ENCODE results near the gene MSRB3. TPM values are rescaled to one million over a fixed set of nuclear protein-coding genes. Genes with fewer than 3 reads are reported as not detected.

MSRB3 gene
- total and polyA plus RNA-seq, 2 of the 8 experiments (the other 6 are each of a cell fraction or from before 2014, with no cell fraction given): 0.32 to 1.2 TPM

- TF ChIP-seq, protein P1, sequence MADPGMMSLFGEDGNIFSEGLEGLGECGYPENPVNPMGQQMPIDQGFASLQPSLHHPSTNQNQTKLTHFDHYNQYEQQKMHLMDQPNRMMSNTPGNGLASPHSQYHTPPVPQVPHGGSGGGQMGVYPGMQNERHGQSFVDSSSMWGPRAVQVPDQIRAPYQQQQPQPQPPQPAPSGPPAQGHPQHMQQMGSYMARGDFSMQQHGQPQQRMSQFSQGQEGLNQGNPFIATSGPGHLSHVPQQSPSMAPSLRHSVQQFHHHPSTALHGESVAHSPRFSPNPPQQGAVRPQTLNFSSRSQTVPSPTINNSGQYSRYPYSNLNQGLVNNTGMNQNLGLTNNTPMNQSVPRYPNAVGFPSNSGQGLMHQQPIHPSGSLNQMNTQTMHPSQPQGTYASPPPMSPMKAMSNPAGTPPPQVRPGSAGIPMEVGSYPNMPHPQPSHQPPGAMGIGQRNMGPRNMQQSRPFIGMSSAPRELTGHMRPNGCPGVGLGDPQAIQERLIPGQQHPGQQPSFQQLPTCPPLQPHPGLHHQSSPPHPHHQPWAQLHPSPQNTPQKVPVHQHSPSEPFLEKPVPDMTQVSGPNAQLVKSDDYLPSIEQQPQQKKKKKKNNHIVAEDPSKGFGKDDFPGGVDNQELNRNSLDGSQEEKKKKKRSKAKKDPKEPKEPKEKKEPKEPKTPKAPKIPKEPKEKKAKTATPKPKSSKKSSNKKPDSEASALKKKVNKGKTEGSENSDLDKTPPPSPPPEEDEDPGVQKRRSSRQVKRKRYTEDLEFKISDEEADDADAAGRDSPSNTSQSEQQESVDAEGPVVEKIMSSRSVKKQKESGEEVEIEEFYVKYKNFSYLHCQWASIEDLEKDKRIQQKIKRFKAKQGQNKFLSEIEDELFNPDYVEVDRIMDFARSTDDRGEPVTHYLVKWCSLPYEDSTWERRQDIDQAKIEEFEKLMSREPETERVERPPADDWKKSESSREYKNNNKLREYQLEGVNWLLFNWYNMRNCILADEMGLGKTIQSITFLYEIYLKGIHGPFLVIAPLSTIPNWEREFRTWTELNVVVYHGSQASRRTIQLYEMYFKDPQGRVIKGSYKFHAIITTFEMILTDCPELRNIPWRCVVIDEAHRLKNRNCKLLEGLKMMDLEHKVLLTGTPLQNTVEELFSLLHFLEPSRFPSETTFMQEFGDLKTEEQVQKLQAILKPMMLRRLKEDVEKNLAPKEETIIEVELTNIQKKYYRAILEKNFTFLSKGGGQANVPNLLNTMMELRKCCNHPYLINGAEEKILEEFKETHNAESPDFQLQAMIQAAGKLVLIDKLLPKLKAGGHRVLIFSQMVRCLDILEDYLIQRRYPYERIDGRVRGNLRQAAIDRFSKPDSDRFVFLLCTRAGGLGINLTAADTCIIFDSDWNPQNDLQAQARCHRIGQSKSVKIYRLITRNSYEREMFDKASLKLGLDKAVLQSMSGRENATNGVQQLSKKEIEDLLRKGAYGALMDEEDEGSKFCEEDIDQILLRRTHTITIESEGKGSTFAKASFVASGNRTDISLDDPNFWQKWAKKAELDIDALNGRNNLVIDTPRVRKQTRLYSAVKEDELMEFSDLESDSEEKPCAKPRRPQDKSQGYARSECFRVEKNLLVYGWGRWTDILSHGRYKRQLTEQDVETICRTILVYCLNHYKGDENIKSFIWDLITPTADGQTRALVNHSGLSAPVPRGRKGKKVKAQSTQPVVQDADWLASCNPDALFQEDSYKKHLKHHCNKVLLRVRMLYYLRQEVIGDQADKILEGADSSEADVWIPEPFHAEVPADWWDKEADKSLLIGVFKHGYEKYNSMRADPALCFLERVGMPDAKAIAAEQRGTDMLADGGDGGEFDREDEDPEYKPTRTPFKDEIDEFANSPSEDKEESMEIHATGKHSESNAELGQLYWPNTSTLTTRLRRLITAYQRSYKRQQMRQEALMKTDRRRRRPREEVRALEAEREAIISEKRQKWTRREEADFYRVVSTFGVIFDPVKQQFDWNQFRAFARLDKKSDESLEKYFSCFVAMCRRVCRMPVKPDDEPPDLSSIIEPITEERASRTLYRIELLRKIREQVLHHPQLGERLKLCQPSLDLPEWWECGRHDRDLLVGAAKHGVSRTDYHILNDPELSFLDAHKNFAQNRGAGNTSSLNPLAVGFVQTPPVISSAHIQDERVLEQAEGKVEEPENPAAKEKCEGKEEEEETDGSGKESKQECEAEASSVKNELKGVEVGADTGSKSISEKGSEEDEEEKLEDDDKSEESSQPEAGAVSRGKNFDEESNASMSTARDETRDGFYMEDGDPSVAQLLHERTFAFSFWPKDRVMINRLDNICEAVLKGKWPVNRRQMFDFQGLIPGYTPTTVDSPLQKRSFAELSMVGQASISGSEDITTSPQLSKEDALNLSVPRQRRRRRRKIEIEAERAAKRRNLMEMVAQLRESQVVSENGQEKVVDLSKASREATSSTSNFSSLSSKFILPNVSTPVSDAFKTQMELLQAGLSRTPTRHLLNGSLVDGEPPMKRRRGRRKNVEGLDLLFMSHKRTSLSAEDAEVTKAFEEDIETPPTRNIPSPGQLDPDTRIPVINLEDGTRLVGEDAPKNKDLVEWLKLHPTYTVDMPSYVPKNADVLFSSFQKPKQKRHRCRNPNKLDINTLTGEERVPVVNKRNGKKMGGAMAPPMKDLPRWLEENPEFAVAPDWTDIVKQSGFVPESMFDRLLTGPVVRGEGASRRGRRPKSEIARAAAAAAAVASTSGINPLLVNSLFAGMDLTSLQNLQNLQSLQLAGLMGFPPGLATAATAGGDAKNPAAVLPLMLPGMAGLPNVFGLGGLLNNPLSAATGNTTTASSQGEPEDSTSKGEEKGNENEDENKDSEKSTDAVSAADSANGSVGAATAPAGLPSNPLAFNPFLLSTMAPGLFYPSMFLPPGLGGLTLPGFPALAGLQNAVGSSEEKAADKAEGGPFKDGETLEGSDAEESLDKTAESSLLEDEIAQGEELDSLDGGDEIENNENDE (IDR thresholded peaks at IDR 0.05; ENCODE audit: insufficient replicate concordance, low read length): no peak
- TF ChIP-seq NANOG (IDR thresholded peaks at IDR 0.05; ENCODE audit: insufficient read depth, low read depth, low read length, poor library complexity, severe bottlenecking): no peak
- no peak for TF ChIP-seq KDM5A (IDR thresholded peaks at IDR 0.05; ENCODE audit: low read length)
- peak in 1 of 2 experiments; percentile 29; a peak in 2 of 4 replicates for TF ChIP-seq RAD21 (IDR thresholded peaks at IDR 0.05 in 1 of 2, conservative IDR thresholded peaks at IDR 0.05 in 1 of 2; ENCODE audit: low read depth in 2 of 2, low read length in 2 of 2)
- TF ChIP-seq ZNF274 (IDR thresholded peaks at IDR 0.05; ENCODE audit: borderline replicate concordance, extremely low read depth, low read length): no peak
- TF ChIP-seq CTBP2 (IDR thresholded peaks at IDR 0.05; ENCODE audit: borderline replicate concordance, insufficient read depth, insufficient read length, low read length): no peak
Measured at GRCh38 chr12:65325183-65325582, 46.7 kb downstream of the MSRB3 start (continued).
